ENCODE measurements around the gene TSPAN7. TPM values are rescaled to one million over a fixed set of nuclear protein-coding genes. Genes with fewer than 3 reads are reported as not detected.

TSPAN7 gene
- total RNA-seq, 1 donor from 2014 or later, result 54.6 TPM

DNA sequence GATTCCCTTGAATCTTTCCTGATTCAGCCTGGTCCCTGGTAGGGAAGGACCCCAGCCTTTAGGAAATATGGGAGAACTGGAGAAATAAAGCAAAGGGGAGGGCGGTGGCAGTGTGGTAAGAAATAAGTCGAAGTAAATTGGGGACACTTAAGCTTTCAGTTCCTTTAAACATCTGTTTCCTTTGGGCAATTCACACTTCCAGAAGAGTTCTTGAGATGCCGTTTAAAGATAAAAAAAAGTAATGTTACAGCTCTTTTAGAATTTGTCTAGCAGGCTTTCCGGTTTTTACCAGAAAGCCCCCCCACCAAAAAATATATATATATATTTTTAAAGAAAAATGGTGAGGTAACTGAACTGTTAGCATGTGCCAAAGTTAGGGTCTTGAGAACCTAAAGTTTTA, 46.6 kb downstream of the TSPAN7 start:
- Histone ChIP-seq H3K27ac (no peak overlapping the region), H3K27me3 (ENCODE audit: low read depth) (no peaks in the 10 kb centered on the region), H3K4me3 (no peak overlapping the region), H3K9me3 (no peaks in the 10 kb centered on the region), H3K36me3 (no peaks in the 10 kb centered on the region), H3K4me1 (no peaks in the 10 kb centered on the region)
- DNase-seq (no peak), ATAC-seq (no peak)
- intact Hi-C loops (cut with DNase I), result no loop called here
- TF ChIP-seq, protein P1, sequence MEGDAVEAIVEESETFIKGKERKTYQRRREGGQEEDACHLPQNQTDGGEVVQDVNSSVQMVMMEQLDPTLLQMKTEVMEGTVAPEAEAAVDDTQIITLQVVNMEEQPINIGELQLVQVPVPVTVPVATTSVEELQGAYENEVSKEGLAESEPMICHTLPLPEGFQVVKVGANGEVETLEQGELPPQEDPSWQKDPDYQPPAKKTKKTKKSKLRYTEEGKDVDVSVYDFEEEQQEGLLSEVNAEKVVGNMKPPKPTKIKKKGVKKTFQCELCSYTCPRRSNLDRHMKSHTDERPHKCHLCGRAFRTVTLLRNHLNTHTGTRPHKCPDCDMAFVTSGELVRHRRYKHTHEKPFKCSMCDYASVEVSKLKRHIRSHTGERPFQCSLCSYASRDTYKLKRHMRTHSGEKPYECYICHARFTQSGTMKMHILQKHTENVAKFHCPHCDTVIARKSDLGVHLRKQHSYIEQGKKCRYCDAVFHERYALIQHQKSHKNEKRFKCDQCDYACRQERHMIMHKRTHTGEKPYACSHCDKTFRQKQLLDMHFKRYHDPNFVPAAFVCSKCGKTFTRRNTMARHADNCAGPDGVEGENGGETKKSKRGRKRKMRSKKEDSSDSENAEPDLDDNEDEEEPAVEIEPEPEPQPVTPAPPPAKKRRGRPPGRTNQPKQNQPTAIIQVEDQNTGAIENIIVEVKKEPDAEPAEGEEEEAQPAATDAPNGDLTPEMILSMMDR (IDR thresholded peaks at IDR 0.05), result no peak

DNA sequence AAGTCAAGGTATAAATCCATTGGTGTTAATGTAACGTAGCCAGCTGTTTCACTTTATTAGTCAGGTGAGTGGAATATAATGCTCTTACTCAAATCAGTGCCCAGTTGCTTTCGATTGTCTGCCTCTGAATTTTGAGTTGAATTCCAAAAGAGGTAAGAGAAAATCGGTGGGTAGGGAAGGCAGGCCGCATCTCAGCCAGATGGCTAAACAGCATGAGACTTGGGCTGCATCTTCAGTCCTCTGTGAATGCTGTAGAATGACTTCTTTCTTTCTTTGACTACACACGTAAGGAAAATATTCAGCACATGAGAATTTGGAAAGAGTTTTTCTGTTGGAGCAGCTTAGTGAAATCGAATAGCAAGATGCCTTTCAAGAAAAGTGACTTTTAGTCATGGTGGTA, 49.5 kb downstream of the TSPAN7 start:
- DNase-seq, result no peak
- Histone ChIP-seq H3K9me3 (no peaks in the 10 kb centered on the region), H3K27me3 (ENCODE audit: low read depth) (no peaks in the 10 kb centered on the region), H3K36me3 (no peaks in the 10 kb centered on the region), H3K4me3 (no peak overlapping the region), H3K4me1 (no peaks in the 10 kb centered on the region), H3K27ac (no peak overlapping the region)
- no peak for ATAC-seq
- intact Hi-C loops (cut with DNase I), result no loop called here
- TF ChIP-seq, protein P1 (IDR thresholded peaks at IDR 0.05), result no peak

DNA sequence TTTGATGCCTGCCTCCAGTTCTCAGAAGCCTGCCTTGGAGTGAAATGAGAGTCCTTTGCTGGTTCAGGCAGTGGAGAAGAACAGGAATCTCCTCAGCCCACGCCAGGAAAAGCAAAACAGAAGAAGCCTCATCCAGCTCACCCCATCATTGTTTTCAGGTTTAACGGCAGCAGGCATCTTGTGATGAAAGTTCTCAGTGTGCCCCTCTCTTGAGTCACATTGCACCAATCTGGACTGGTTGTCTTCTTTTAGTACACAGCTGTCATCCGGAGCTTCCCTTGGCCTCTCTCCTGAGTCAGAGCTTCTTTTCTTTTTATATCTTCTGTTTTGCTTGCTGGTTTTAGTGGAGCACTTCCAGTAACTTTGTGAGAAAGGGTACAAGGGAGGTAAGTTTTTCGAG, 50.9 kb downstream of the TSPAN7 start:
- Histone ChIP-seq H3K4me1 (no peaks in the 10 kb centered on the region), H3K27ac (no peak overlapping the region), H3K9me3 (no peaks in the 10 kb centered on the region), H3K36me3 (no peaks in the 10 kb centered on the region), H3K27me3 (ENCODE audit: low read depth) (no peaks in the 10 kb centered on the region), H3K4me3 (no peak overlapping the region)
- intact Hi-C loops (cut with DNase I), result no loop called here
- no peak for ATAC-seq
- no peak for DNase-seq
- TF ChIP-seq, protein P1 (IDR thresholded peaks at IDR 0.05), result no peak

DNA sequence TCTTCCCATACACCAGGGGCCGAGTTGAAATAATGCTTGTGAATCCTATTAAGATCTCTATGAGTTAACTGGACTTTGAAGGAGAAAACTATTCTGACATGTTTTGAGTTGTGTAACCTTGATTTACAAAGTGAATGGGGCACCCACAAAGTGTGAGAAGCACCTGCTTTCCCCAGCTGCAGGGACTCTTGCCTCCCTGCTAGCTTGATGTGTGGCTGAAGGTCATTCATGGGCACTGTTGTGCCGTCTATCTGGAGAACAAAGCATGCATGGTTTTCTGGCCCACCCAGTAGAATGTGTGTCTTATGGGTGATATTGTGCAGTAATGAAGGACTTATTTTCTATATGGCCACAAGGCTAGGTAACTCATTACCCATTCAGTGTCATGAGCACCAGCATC, 53.1 kb downstream of the TSPAN7 start:
- no peak overlapping the region for H3K27ac ChIP-seq
- no peaks in the 10 kb centered on the region for H3K27me3 ChIP-seq (ENCODE audit: low read depth)
- ATAC-seq, result no peak
- no peaks in the 10 kb centered on the region for H3K9me3 ChIP-seq
- no peak overlapping the region for H3K4me3 ChIP-seq
- TF ChIP-seq, protein P1 (IDR thresholded peaks at IDR 0.05), result no peak
- no peaks in the 10 kb centered on the region for H3K4me1 ChIP-seq
- no peak for DNase-seq
- intact Hi-C loops (cut with DNase I), result no loop called here
- no peaks in the 10 kb centered on the region for H3K36me3 ChIP-seq

DNA sequence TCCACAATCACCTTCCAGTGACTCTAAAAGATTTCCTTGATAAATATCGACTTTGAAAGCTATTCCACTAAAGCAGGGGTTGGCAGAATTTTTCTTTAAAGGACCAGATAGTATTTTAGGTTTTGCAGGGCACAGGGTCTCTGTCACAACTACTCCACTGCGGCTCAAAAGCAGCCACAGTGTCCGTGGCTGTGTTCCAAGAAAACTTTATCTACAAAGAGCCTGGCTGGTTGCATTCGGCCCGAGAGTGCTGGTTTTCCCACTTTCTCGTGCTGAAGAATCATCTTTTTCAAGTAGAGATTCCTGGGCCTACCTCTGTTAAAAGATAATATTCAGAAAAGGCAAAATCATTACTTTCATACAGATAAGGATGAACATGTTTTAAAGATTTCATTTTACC, 55.6 kb downstream of the TSPAN7 start:
- intact Hi-C loops (cut with DNase I), result no loop called here
- Histone ChIP-seq H3K4me1 (no peaks in the 10 kb centered on the region), H3K4me3 (no peak overlapping the region), H3K27me3 (ENCODE audit: low read depth) (no peaks in the 10 kb centered on the region), H3K9me3 (no peaks in the 10 kb centered on the region), H3K27ac (no peak overlapping the region), H3K36me3 (no peaks in the 10 kb centered on the region)
- DNase-seq (no peak), ATAC-seq (no peak)
- TF ChIP-seq, protein P1 (IDR thresholded peaks at IDR 0.05), result no peak

DNA sequence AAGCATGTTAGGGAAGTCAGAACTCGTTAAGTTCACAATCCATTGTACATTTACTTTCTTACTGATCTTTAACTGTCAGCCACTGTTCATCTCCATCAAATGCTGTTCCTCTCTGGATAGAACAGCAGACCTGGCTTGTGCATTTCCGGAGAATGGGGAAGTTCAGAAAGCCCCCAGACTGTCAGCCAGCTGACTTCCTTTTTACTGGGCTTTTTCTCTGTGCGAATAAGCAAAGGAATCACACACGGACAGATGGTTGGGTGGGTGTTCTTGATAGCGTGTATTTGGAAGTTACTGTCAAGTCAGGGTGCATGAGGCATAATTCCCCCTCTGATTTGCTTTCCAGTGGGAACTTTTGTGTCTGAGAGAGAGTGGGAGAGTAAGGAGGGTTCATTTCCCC, 56.8 kb downstream of the TSPAN7 start:
- no peak for ATAC-seq
- no peak for DNase-seq
- H3K36me3 ChIP-seq, result no peaks in the 10 kb centered on the region
- intact Hi-C loops (cut with DNase I), result no loop called here
- H3K4me3 ChIP-seq, result no peak overlapping the region
- H3K27me3 ChIP-seq (ENCODE audit: low read depth), result no peaks in the 10 kb centered on the region
- H3K27ac ChIP-seq, result no peak overlapping the region
- TF ChIP-seq, protein P1 (IDR thresholded peaks at IDR 0.05), result no peak
- H3K4me1 ChIP-seq, result no peaks in the 10 kb centered on the region
- no peaks in the 10 kb centered on the region for H3K9me3 ChIP-seq

Data from lower lobe of right lung (tissue), 2 donors.